ENCODE data around the gene TFPT.
"Not testable (repeated sequence)": the region's sequence is repeated elsewhere in the genome, so short reads cannot be mapped to it uniquely, and the experiment has no call there.

Gene TFPT

DNA sequence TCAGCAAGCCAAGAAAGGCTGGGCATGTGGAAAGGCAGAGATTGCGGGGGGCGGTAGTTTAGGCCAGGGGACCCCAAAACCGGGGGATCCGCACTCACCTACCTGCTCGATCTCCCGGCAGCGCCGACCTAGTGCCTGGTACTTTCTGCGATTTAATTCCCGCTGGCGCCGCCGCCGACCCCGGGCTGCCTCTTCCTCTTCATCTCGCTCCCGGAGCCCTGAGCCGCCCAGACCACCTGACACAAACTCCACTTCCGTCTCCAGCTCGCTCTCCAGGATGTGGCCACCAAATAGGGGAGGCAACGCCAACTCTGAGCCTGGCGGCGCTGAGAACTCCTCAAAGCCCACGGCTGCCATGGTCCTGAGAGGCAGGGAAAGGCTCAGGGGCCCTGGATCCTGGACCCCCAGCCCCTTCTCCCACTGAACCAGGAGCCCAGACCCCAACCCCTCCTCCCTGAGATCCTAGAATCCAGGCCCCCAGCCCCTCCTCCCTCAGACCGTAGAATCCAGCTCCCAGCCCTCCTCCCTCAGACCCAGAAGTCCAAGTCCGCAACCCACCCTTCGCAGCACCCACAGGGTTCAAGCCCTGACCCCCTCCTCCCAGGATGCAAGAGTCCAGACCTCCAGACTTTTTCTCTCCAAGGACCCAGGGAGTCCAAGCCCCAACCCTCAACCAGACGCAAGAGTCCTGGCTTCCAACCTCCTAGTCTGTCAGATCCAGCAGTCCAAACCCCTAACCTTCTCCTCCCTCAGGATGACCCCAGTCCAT, 933 bp downstream of the TFPT start:
- DNase-seq: peak; percentile 59

GRCh38 chr19:54109651-54110050, 5.8 kb downstream of the TFPT start:
- no peak for DNase-seq

- DNase-seq: no peak
Observed at GRCh38 chr19:54108496-54108895, 7.0 kb downstream of the TFPT start.

DNA sequence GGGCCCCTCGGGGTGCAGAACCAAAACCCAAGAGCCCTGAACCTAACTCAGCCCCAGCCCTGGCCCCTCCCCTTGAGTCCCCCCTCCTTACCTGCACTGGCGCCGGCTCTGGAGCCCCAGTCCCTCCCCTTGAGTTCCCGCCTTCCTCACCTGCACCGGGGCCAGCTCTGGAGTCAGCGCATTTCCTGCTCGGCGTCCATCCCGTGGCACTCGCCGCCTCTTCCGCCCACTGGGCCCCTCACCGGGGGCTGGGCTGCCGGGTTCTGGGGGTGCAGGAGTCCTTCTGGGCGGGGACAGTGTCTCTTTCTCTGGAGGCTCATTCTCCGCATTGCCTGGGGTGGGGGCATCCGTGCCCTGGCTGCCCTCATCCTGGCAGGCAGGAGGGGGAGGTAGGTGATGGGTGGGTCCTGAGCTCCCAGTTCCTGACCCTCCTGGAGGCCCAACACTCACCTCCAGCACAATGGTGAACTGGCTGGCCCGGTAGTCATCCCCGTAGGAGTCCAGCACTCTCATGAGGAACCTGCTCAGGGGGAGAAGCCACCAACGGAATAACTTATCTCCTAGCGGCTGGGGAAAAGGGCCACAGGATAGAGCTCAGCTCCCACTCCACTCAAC, 7.5 kb downstream of the TFPT start:
- DNase-seq: no peak

DNA sequence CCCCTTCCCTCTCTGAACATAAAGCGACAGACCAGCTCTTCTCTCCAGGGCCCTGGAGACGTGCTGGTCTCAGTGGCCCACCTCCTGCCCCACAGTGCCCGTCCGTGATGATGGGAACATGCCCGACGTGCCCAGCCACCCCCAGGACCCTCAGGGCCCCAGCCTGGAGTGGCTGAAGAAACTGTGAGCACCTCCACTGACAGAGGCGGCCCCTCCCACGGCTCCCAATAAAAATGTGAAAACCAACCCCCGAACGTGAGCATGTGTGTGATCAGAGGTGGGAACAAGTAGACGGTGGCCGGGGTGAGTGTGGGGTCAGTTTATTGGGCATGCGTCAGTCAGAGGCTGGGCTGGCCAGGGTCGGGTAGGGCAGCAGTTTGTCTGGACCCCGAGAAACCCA, 8.7 kb downstream of the TFPT start:
- DNase-seq: no peak

- no peak for DNase-seq
Observed at GRCh38 chr19:54105796-54106195, 9.7 kb downstream of the TFPT start.

DNA sequence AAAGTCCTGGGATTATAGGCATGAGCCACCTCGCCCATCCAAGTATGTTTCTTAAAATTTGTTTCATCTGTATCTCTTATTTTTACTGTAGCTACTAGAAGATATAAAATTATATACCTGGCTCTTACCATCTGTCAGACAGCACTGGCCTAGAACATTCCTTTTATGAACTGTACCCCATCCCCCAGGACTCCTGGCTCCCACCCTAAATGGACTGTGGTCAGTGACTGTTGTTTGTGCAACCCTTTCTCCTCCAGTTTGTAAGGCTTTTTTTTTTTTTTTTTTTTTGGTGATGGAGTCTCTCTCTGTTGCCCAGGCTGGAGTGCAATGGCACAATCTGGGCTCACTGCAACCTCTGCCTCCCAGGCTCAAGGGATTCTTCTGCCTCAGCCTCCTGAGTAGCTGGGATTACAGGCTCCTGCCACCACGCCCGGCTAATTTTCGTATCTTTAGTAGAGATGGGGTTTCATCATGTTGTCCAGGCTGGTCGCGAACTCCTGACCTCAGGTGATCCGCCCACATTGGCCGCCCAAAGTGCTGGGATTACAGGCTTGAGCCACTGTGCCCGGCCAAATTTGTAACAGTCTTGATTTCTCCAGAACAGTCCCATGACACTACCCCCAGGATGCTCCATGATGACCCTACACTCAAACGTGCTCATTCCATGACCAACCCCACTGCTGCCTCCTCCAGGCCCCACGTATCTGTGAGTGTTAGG, 10.3 kb downstream of the TFPT start:
- no peak for DNase-seq

DNA sequence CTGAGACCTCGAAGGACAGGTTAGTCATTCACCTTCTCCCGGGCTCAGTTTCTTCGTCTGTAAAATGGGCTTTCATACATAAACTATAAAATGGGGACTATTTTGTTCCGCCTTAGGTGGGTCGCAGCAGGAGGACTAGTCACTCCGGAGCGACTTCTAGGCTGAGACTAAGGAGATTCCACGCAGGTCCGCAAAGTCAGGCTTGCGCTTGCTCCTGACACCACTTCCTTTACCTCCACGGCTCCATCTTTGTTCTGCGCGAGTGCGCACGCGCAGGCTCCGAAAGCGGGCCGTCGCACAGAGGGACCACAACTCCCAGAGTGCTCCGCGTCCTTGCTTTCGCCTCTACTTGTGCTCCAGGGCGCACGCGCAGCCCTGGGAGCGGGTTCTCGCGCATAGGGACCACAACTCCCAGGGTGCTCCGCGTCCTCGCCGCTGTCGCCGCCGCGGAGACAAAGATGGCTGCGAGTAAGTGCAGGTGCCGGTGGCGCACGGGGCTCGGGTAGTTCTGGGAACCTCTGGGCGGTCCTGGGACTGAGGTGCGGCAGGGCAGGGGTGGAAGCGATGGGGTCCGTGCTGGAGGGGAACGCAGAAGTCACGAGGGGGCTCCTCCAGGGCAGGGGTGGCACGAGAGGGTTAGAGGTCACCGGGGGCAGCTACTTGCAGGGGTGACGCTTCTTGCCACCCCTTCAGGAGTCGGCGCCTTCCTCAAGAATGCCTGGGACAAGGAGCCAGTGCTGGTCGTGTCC, 12.9 kb downstream of the TFPT start, which contains the start of gene NDUFA3:
Gene NDUFA3, plus strand, starts transcription at position 435 of the 749 bp plus-strand sequence. Its CDS starts 24 bp downstream, at position 459.
- peak; percentile 98 for DNase-seq

DNA sequence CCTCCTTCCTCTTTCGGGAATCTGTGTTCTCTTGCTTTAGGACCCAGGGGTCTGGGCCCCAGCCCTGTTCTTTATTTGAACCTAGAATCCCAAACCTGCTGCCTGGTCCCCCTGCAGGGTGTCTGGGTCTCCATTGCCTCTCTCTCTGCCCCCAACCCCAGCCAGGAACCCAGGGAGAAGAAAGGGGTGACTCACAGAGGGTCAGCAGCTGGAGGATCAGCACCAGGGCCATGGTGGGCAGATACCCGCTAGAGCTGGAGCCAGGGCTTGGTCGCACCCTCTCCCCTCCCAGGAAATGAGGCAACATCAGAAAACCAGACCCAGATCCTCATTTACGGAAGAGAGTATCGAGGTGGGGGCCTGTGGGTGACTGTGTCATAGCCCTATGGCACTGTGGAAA, 14.9 kb downstream of the TFPT start, which contains the start of gene OSCAR:
Gene OSCAR, minus strand, starts transcription at position 243 of the 400 bp plus-strand sequence. Its CDS starts 11 bp downstream, at position 232.
- no peak for DNase-seq

- DNase-seq: not testable (repeated sequence)
Observed at GRCh38 chr19:54099903-54100255, 15.6 kb downstream of the TFPT start.

GRCh38 chr19:54099190-54099902, 16.1 kb downstream of the TFPT start:
- no peak for DNase-seq

GRCh38 chr19:54096617-54097106, 18.8 kb downstream of the TFPT start:
- peak; percentile 31 for DNase-seq

- peak; percentile 44 for DNase-seq
Observed at GRCh38 chr19:54095859-54096616, 19.4 kb downstream of the TFPT start.

DNA sequence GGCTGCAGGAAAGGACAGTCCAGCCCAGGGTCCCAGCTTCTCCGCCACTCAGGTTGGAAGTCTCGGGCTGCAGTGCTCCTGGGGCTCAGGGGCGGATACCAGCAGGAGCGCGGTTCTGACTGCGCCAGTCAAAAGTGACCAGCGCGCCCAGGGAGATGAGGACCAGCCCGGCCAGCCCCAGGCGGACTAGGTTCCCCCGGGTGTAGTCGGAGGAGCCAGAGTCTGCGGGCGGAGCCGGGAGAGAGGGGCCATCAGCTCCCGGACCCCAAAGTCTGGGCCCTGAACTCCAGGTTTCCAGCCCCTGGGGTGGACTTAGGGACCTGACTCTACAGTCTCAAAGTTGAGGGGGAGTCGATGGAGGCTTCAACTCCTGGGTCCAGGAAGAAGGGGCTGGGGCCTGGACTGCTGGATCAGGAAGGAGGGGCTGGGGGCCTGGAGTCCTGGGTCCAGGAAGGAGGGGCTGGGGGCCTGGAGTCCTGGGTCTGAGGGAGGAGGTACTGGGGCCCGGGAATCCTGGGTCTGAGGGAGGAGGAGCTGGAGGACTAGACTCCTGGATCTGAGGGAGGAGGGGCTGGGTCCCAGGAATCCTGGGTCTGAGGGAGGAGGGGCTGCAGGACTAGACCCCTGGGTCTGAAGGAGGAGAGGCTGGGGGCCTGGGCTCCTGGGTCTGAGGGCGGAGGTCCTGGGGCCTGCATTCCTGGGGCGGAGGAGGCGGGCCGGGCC, 20.2 kb downstream of the TFPT start:
- DNase-seq: no peak

DNA sequence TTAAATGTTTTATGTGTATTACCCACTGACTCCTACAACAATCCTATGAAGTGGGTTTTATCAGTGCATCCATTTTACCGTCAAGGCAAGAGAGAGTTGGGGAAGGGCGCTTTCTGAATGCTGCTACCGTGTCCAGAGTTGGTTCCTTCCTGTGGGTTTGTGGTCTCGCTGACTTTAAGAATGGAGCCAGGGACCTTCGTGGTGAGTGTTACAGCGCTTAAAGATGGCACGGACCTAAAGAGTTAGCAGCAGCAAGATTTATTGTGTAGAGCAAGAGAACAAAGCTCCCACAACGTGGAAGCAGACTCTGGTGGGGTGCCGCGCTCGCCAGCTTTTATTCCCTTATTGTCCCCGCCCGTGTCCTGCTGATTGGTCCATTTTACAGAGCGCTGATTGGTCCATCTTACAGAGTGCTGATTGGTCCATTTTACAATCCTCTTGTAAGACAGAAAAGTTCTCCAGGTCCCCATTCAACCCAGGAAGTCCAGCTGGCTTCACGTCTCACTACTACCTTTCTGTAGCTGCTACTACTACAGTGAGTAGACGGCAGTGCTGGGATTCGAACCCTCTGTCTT, 20.9 kb downstream of the TFPT start:
- no peak for DNase-seq

DNA sequence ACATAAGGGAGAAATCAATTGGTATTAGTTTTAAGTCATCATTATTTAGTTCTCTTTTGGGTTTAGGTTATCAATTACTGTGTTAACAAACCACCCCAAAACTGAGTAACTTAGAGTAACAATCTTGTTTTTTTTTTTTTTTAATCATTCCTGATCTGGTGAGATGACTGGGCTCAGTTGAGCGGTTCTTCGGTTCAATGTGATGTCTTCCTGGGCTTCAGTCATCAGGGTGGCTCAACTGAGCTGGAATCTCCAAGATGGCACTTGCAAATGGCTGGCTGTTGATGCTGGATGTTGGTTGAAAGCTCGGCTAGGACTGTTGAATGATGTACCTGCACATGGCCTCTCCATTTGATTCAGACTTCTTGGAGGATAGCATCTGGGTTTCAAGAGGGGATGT, 31.0 kb downstream of the TFPT start:
- DNase-seq: no peak

DNA sequence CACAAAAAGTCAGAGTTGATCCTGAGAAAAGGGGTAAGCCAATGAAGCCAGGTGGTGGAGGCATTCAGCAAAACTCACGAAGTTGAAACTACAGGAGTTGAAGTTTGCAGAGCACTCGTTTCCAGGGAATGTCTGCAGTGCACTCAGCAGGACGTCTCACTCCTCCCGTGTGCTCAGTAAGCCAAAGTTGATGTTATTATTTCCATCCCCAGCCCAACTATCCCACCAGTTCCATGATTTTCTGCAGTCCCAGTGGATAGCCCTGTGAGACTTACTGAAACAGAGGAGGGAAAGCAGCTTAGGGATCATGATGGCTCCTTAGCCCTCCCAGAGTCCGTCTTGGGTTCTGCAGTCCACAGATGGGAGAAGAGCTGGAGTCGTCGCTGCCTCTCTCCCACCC, 34.4 kb downstream of the TFPT start, which contains the start of gene TARM1:
Gene TARM1, minus strand, starts transcription at position 334 of the 400 bp plus-strand sequence. Its CDS starts 25 bp downstream, at position 309.
- DNase-seq: no peak

- DNase-seq: no peak
Observed at GRCh38 chr19:54077334-54077733, 38.1 kb downstream of the TFPT start.

DNA sequence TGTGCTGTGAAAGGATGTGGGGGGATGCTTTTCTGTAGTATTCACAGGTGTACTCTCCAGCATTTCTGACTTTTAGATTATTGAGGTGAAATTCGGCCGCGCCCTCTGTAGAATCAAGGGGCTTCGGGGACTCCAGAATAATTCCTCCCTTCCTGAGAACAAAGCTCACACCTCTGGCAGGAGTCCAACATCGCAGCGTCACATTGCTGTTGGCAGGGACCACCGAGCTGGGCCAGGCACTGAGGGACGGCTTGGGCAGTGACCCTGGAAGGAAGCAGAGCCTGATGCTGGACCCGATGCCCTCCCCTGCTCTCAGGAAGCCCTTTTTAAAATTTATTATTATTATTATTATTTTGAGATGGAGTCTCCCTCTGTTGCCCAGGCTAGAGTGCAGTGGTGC, 40.6 kb downstream of the TFPT start:
- DNase-seq: no peak

GRCh38 chr19:54073829-54074228, 41.6 kb downstream of the TFPT start:
- DNase-seq: no peak
